ENCODE measurements around the gene ACKR2. TPM values are rescaled to one million over a fixed set of nuclear protein-coding genes. Genes with fewer than 3 reads are reported as not detected.

The ACKR2 gene
- total and polyA plus RNA-seq, 2 experiments from 2014 or later = 0.35 TPM; not detected in 1

GRCh38 chr3:42855219-42855546, 45.9 kb downstream of the ACKR2 start:
- no peaks in the 10 kb centered on the region for H3K27me3 ChIP-seq (ENCODE audit: insufficient read depth)
- no peak overlapping the region for H3K27ac Mint-ChIP-seq
- H3K4me1 ChIP-seq (ENCODE audit: insufficient read depth) = no peaks in the 10 kb centered on the region
- no peaks in the 10 kb centered on the region for H3K79me2 ChIP-seq (replicated peaks; ENCODE audit: insufficient read depth)
- H3K27ac ChIP-seq (ENCODE audit: low read depth) = no peak overlapping the region
- H3K36me3 Mint-ChIP-seq (ENCODE audit: low read depth) = no peaks in the 10 kb centered on the region; the same call in 2 of the 3 replicates
- H4K20me1 ChIP-seq (replicated peaks; ENCODE audit: insufficient read depth) = no peaks in the 10 kb centered on the region
- H3K9me3 Mint-ChIP-seq = peaks cover 5% of the 10 kb centered on the region; the same call in 2 of the 3 replicates
- DNase-seq (ENCODE audit: low spot score) (no peak), ATAC-seq (no peak)
- no peak overlapping the region for H3K4me2 ChIP-seq
- peaks cover 4% of the 10 kb centered on the region for H3K27me3 Mint-ChIP-seq (ENCODE audit: insufficient read depth, low read depth, poor library complexity)
- no peaks in the 10 kb centered on the region for H3K9me2 ChIP-seq (ENCODE audit: insufficient read depth)
- H3K4me3 ChIP-seq = no peak overlapping the region
- no peak overlapping the region for H3K4me3 Mint-ChIP-seq
- no peaks in the 10 kb centered on the region for H3K4me1 Mint-ChIP-seq
- H2AFZ ChIP-seq = no peak overlapping the region
- no peak for TF ChIP-seq REST (IDR thresholded peaks at IDR 0.05; ENCODE audit: unreplicated experiment)
- TF ChIP-seq ZNF462 (CRISPR knock-in tag; IDR thresholded peaks at IDR 0.05) = no peak
- TF ChIP-seq EZH2 (IDR thresholded peaks at IDR 0.05; ENCODE audit: low read depth, unreplicated experiment) = no peak
- TF ChIP-seq STAT1 (IDR thresholded peaks at IDR 0.05; ENCODE audit: unreplicated experiment) = no peak
- no peak for TF ChIP-seq NANOG (IDR thresholded peaks at IDR 0.05; ENCODE audit: borderline replicate concordance)
- no peak for TF ChIP-seq ZNF114 (CRISPR knock-in tag; IDR thresholded peaks at IDR 0.05)
- TF ChIP-seq POLR2AphosphoS5 (IDR thresholded peaks at IDR 0.05; ENCODE audit: low read depth) = no peak
- TF ChIP-seq ZNF331 (CRISPR knock-in tag; IDR thresholded peaks at IDR 0.05; ENCODE audit: low read depth) = no peak
- H3K36me3 ChIP-seq (ENCODE audit: insufficient read depth) = no peaks in the 10 kb centered on the region
- no peaks in the 10 kb centered on the region for H3F3A ChIP-seq (replicated peaks; ENCODE audit: low read depth)

Data from GM23338 (cell line).